SU-DHL-6 (cell line): ENCODE results near the gene CPAMD8.

Experiments
- H2AFZ ChIP-seq: fragments of 200-600 bp; sonication (generic); 2 replicates; pipeline ENCODE4 v1.6.1; 2014; ENCODE audit warnings: low read depth, mild to moderate bottlenecking, moderate library complexity, mixed read lengths, antibody characterized with exemption, low read length; ENCODE audit not compliant: severe bottlenecking
- H3F3A ChIP-seq: fragments of 200-600 bp; shearing (Covaris generic); 2 replicates; pipeline ENCODE4 v1.6.0; 2016; ENCODE audit warnings: antibody characterized with exemption, mild to moderate bottlenecking; ENCODE audit not compliant: insufficient read depth
- H3K27ac ChIP-seq: fragments of 200-600 bp; sonication (generic); 2 replicates; pipeline ENCODE4 v1.5.1; 2016; ENCODE audit warnings: low read depth, mild to moderate bottlenecking, low read length, moderate library complexity, mixed read lengths
- H3K27me3 ChIP-seq: fragments of 200-600 bp; sonication (generic), shearing (Covaris generic); 2 replicates; pipeline ENCODE4 v1.6.0; 2014; ENCODE audit warnings: mild to moderate bottlenecking, low read length
- H3K36me3 ChIP-seq: fragments of 200-600 bp; sonication (generic); 2 replicates; pipeline ENCODE4 v1.6.1; 2014; ENCODE audit warnings: mild to moderate bottlenecking, low read length, mixed read lengths
- H3K4me2 ChIP-seq: fragments of 300-600, 200-600 bp; shearing (Covaris generic), sonication (generic); 2 replicates; pipeline ENCODE4 v1.6.0; 2014; ENCODE audit warnings: low read length, low read depth, mild to moderate bottlenecking; ENCODE audit not compliant: poor library complexity, severe bottlenecking
- H3K4me3 ChIP-seq: fragments of 200-600 bp; sonication (generic); 2 replicates; pipeline ENCODE4 v1.5.1; 2014; ENCODE audit warnings: antibody characterized with exemption, low read length, mild to moderate bottlenecking, mixed read lengths; ENCODE audit not compliant: insufficient read depth, poor library complexity, severe bottlenecking
- H3K79me2 ChIP-seq: fragments of 200-600 bp; sonication (generic); 2 replicates; pipeline ENCODE4 v1.6.1; 2014; ENCODE audit warnings: mild to moderate bottlenecking, low read length, moderate library complexity; ENCODE audit not compliant: insufficient read depth
- H3K9ac ChIP-seq: fragments of 200-600 bp; sonication (generic); 2 replicates; pipeline ENCODE4 v1.7.0; 2014; ENCODE audit warnings: mild to moderate bottlenecking, low read length
- H3K9me2 ChIP-seq: fragments of 200-600 bp; sonication (generic); replicated peaks from 2 replicates; pipeline ENCODE4 v1.6.1; 2014; ENCODE audit warnings: low read length; ENCODE audit not compliant: insufficient read depth
- H3K9me3 ChIP-seq: fragments of 200-600 bp; sonication (generic); 2 replicates; pipeline ENCODE4 v1.6.1; 2014; ENCODE audit warnings: low read length, mixed read lengths; ENCODE audit not compliant: insufficient read depth
- H4K20me1 ChIP-seq: fragments of 200-600 bp; sonication (generic); 2 replicates; pipeline ENCODE4 v1.6.1; 2014; ENCODE audit warnings: low read depth, mild to moderate bottlenecking, antibody characterized with exemption, low read length, moderate library complexity, mixed read lengths
- CTCF ChIP-seq: fragments of 200-600 bp; sonication (generic); IDR thresholded peaks from one replicate; pipeline ENCODE4 v1.5.1; 2017; ENCODE audit warnings: antibody characterized with exemption, mild to moderate bottlenecking, low read length, moderate library complexity; ENCODE audit not compliant: insufficient read depth, poor library complexity, severe bottlenecking
- EZH2phosphoT487 ChIP-seq: fragments of 200-600 bp; sonication (generic), shearing (Covaris generic); conservative IDR thresholded peaks from 2 replicates; pipeline ENCODE4 v1.6.1; 2018; ENCODE audit warnings: mild to moderate bottlenecking, antibody characterized with exemption, low read length, moderate library complexity, mixed read lengths

CPAMD8 gene

GRCh38 chr19:16878181-16878965, 148.2 kb downstream of the CPAMD8 start:
- Histone ChIP-seq H3K9me3 (peaks cover 14% of the 10 kb centered on the region; the same call in 1 of the 2 replicates), H4K20me1 (no peaks in the 10 kb centered on the region), H3K27ac (no peak overlapping the region), H3K79me2 (no peaks in the 10 kb centered on the region), H2AFZ (no peak overlapping the region), H3K27me3 (no peaks in the 10 kb centered on the region), H3F3A (no peaks in the 10 kb centered on the region), H3K9ac (no peak overlapping the region), H3K4me3 (no peak overlapping the region), H3K9me2 (no peaks in the 10 kb centered on the region), H3K4me2 (no peak overlapping the region), H3K36me3 (no peaks in the 10 kb centered on the region)
- TF ChIP-seq EZH2phosphoT487 (no peak), CTCF (no peak)

GRCh38 chr19:16877581-16877980, 149.0 kb downstream of the CPAMD8 start:
- Histone ChIP-seq H3F3A (no peaks in the 10 kb centered on the region), H3K9me2 (no peaks in the 10 kb centered on the region), H3K9ac (no peak overlapping the region), H3K4me3 (no peak overlapping the region), H3K79me2 (no peaks in the 10 kb centered on the region), H3K9me3 (peaks cover 9% of the 10 kb centered on the region; the same call in 1 of the 2 replicates), H3K4me2 (no peak overlapping the region), H3K27ac (no peak overlapping the region), H3K36me3 (no peaks in the 10 kb centered on the region), H2AFZ (no peak overlapping the region), H4K20me1 (no peaks in the 10 kb centered on the region), H3K27me3 (no peaks in the 10 kb centered on the region)
- no peak for TF ChIP-seq CTCF
- no peak for TF ChIP-seq EZH2phosphoT487

- H3F3A ChIP-seq, result no peaks in the 10 kb centered on the region
- H4K20me1 ChIP-seq, result no peaks in the 10 kb centered on the region
- H3K9me2 ChIP-seq, result no peaks in the 10 kb centered on the region
- peaks cover 2% of the 10 kb centered on the region; the same call in 1 of the 2 replicates for H3K9me3 ChIP-seq
- H3K36me3 ChIP-seq, result no peaks in the 10 kb centered on the region
- no peaks in the 10 kb centered on the region for H3K79me2 ChIP-seq
- no peak for TF ChIP-seq EZH2phosphoT487
- TF ChIP-seq CTCF, result no peak
- H3K4me3 ChIP-seq, result no peak overlapping the region
- H3K4me2 ChIP-seq, result no peak overlapping the region
- no peak overlapping the region for H3K27ac ChIP-seq
- no peaks in the 10 kb centered on the region for H3K27me3 ChIP-seq
- H2AFZ ChIP-seq, result no peak overlapping the region
- no peak overlapping the region for H3K9ac ChIP-seq
Measured at GRCh38 chr19:16876904-16877361, 149.7 kb downstream of the CPAMD8 start.
